SK-N-SH (cell line): ENCODE measurements around the gene CSNK1G3. TPM values are rescaled to one million over a fixed set of nuclear protein-coding genes. Genes with fewer than 3 reads are reported as not detected.

Experiments used
- CTCF ChIA-PET: fragments of 300-600, 350-600 bp; formaldehyde crosslinking; extraction: SDS; loops from one replicate; lab custom pipeline; 2021; lab: Yijun Ruan, JAX
- POLR2A ChIA-PET: fragments of 350-600 bp; sonication (Branson Sonifier 250); formaldehyde crosslinking; extraction: SDS; loops from one replicate; lab custom pipeline; 2020; ENCODE audit warnings: antibody characterized with exemption, inconsistent platforms; lab: Yijun Ruan, JAX
- DNase-seq: peaks from one replicate; pipeline ENCODE4 v3.0.0; 2012
- H2AFZ ChIP-seq: fragments of 200-600 bp; sonication (generic); 2 replicates; pipeline ENCODE4 v1.8.1; 2016; ENCODE audit warnings: antibody characterized with exemption, mild to moderate bottlenecking, low read depth
- H3F3A ChIP-seq: fragments of 200-600 bp; sonication (generic); replicated peaks from 2 replicates; pipeline ENCODE3; 2016; ENCODE audit warnings: antibody characterized with exemption, mild to moderate bottlenecking; ENCODE audit not compliant: insufficient read depth
- H3K27ac ChIP-seq, 2 experiments: fragments of 200-500 bp in 1 of 2; fragments of 200-600 bp in 1 of 2; sonication (Bioruptor generic) in 1 of 2; sonication (generic), shearing (Covaris generic) in 1 of 2; 2 replicates each; pipeline versions ENCODE4 v1.5.1 to v1.6.1; 2014 to 2016; ENCODE audit warnings: low read depth in 2 of 2, inconsistent platforms in 1 of 2, low read length in 1 of 2, mild to moderate bottlenecking in 1 of 2, mixed read lengths in 1 of 2
- H3K27me3 ChIP-seq: fragments of 200-600 bp; sonication (generic), shearing (Covaris generic); 2 replicates; pipeline ENCODE4 v1.6.1; 2016; ENCODE audit warnings: mixed run types; ENCODE audit not compliant: insufficient read depth
- H3K36me3 ChIP-seq, 2 experiments: fragments of 200-500 bp in 1 of 2; fragments of 200-600 bp in 1 of 2; sonication (Bioruptor generic) in 1 of 2; sonication (generic) in 1 of 2; replicated peaks in 1 of 2; 2 replicates each; pipeline versions ENCODE3 to v1.5.1; 2014 to 2016; ENCODE audit warnings: low read length in 1 of 2, mild to moderate bottlenecking in 1 of 2; ENCODE audit not compliant: insufficient read depth in 2 of 2, control insufficient read depth in 1 of 2
- H3K4me1 ChIP-seq, 2 experiments: fragments of 200-500 bp in 1 of 2; fragments of 200-600 bp in 1 of 2; sonication (Bioruptor generic) in 1 of 2; sonication (generic), shearing (Covaris generic) in 1 of 2; 2 replicates each; pipeline versions ENCODE4 v1.5.1 to v1.6.1; 2014 to 2016; ENCODE audit warnings: low read depth in 1 of 2, low read length in 1 of 2, mixed run types in 1 of 2; ENCODE audit not compliant: insufficient read depth in 2 of 2, control insufficient read depth in 1 of 2
- H3K4me2 ChIP-seq: fragments of 200-600 bp; sonication (generic), shearing (Covaris generic); 2 replicates; pipeline ENCODE4 v1.6.1; 2017; ENCODE audit warnings: mixed run types
- H3K4me3 ChIP-seq, 2 experiments: fragments of 200-500 bp in 1 of 2; fragments of 200-600 bp in 1 of 2; sonication (Bioruptor generic) in 1 of 2; sonication (generic), shearing (Covaris generic) in 1 of 2; 2 replicates each; pipeline versions ENCODE4 v1.5.1 to v1.8.1; 2014 to 2016; ENCODE audit warnings: low read depth in 2 of 2, inconsistent platforms in 1 of 2, low read length in 1 of 2, mild to moderate bottlenecking in 1 of 2, mixed read lengths in 1 of 2, moderate library complexity in 1 of 2
- H3K79me2 ChIP-seq: fragments of 200-600 bp; sonication (generic); 2 replicates; pipeline ENCODE4 v1.8.1; 2017; ENCODE audit warnings: mild to moderate bottlenecking; ENCODE audit not compliant: insufficient read depth
- H3K9ac ChIP-seq: fragments of 200-600 bp; sonication (generic); 2 replicates; pipeline ENCODE4 v1.6.1; 2017; ENCODE audit warnings: mixed run types
- H3K9me2 ChIP-seq: fragments of 200-600 bp; sonication (generic); 2 replicates; pipeline ENCODE4 v1.6.1; 2017; ENCODE audit warnings: mixed run types
- H3K9me3 ChIP-seq: fragments of 200-600 bp; sonication (generic); 2 replicates; pipeline ENCODE4 v1.6.1; 2017; ENCODE audit warnings: mixed run types, mild to moderate bottlenecking, moderate library complexity
- H4K20me1 ChIP-seq: fragments of 200-600 bp; sonication (generic); 2 replicates; pipeline ENCODE4 v1.6.1; 2017; ENCODE audit warnings: mild to moderate bottlenecking, mixed run types; ENCODE audit not compliant: insufficient read depth
- CHD2 ChIP-seq: fragments of 150-350 bp; IDR thresholded peaks from 2 replicates; pipeline ENCODE4 v1.6.1; 2018; ENCODE audit warnings: low read length; ENCODE audit not compliant: partially characterized antibody
- EP300 ChIP-seq, 2 experiments: IDR thresholded peaks; 2 replicates each; pipeline versions ENCODE4 v1.4.0 to v1.6.1; 2012; ENCODE audit warnings: borderline replicate concordance in 1 of 2, low read depth in 1 of 2, low read length in 1 of 2
- FOXJ3 ChIP-seq: sonication (generic); formaldehyde crosslinking; IDR thresholded peaks from 2 replicates; pipeline ENCODE4 v1.5.1; 2020; ENCODE audit warnings: mild to moderate bottlenecking, missing genetic modification reagents
- FOXM1 ChIP-seq: IDR thresholded peaks from 2 replicates; pipeline ENCODE4 v1.4.0; 2012; ENCODE audit warnings: low read depth, mild to moderate bottlenecking
- GABPA ChIP-seq: IDR thresholded peaks from 2 replicates; pipeline ENCODE4 v1.4.0; 2012; ENCODE audit warnings: low read depth, mild to moderate bottlenecking
- MEF2A ChIP-seq: IDR thresholded peaks from 2 replicates; pipeline ENCODE4 v1.4.0; 2012; ENCODE audit warnings: low read depth, borderline replicate concordance
- MXI1 ChIP-seq: IDR thresholded peaks from 2 replicates; pipeline ENCODE4 v1.6.1; 2012; ENCODE audit warnings: mild to moderate bottlenecking, low read depth, low read length, improper control_type of control experiment
- NRF1 ChIP-seq: IDR thresholded peaks from 2 replicates; pipeline ENCODE4 v1.6.1; 2012; ENCODE audit warnings: low read depth, mild to moderate bottlenecking, low read length
- POLR2AphosphoS5 ChIP-seq: IDR thresholded peaks from 2 replicates; pipeline ENCODE4 v1.6.1; 2012; ENCODE audit warnings: low read depth, low read length
- RAD21 ChIP-seq: IDR thresholded peaks from 2 replicates; pipeline ENCODE4 v1.6.1; 2012; ENCODE audit warnings: mild to moderate bottlenecking, low read length
- RFX5 ChIP-seq: IDR thresholded peaks from 2 replicates; pipeline ENCODE4 v1.6.1; 2012; ENCODE audit warnings: mild to moderate bottlenecking, improper control_type of control experiment, low read length
- RXRA ChIP-seq: IDR thresholded peaks from 2 replicates; pipeline ENCODE4 v1.4.0; 2012; ENCODE audit warnings: low read depth, mild to moderate bottlenecking, borderline replicate concordance
- SIN3A ChIP-seq: IDR thresholded peaks from 2 replicates; pipeline ENCODE4 v1.6.1; 2012; ENCODE audit warnings: low read depth, mild to moderate bottlenecking, low read length, moderate library complexity, borderline replicate concordance
- TCF12 ChIP-seq: IDR thresholded peaks from 2 replicates; pipeline ENCODE4 v1.4.0; 2012
- WGBS: methylation state at CpG from one replicate; pipeline ENCODE4 v1.1.6; 2017; ENCODE audit warnings: low lambda C conversion rate; 5-methylcytosine and 5-hydroxymethylcytosine counted together
- polyA plus RNA-seq, 3 experiments: library from polyadenylated mRNA; depleted of rRNA; stranded (reverse); fragments of >200 nt; gene quantifications; 2 replicates each; pipeline ENCODE4 v1.2.3, GENCODE V29; 2012
- TF ChIP-seq, protein P1 (sequence below): IDR thresholded peaks from 2 replicates; pipeline ENCODE4 v1.4.0; 2012; ENCODE audit warnings: low read depth
- TF ChIP-seq, protein P2 (sequence below): IDR thresholded peaks from 2 replicates; pipeline ENCODE4 v1.6.1; 2012; ENCODE audit warnings: mild to moderate bottlenecking, low read depth, low read length, moderate library complexity

The CSNK1G3 gene
- polyA plus RNA-seq, 1 of the 3 experiments (the other 2 are of a cell fraction): 13.1 TPM

DNA sequence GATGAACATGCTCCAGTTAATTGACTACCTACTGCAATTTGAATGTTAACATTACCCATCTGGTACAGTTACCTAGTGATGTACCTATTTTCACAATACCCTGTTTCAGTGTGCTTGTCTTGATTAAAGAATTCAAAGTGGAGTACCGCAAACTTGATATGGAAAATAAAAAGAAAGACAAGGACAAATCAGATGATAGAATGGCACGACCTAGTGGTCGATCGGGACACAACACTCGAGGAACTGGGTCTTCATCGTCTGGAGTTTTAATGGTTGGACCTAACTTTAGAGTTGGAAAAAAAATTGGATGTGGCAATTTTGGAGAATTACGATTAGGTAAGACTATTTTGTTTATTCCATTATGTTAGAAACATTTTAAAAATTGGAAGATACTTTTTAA lies 33.5 kb downstream of the CSNK1G3 start:
- H3K9me2 ChIP-seq: no peaks in the 10 kb centered on the region
- POLR2A ChIA-PET: no interaction called here

DNA sequence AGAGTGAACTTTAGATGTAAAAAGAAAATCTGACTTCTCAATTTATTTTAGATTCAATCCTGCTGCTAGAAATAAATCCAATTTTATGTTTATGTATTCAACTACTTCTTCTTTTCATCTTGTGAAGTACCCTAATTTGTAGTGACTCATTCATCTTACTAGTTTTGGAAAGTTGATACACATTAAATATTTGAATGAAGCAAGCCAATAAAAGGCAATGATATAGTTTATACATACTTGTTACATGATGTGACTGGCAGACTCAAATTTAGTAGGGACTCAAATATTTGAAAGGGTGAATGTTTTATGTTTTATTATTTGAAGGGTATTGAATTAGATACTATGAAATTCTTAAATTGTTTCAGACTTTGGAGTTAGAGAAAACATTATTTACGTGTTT lies 34.7 kb downstream of the CSNK1G3 start:
- Histone ChIP-seq H3K9me2 (no peaks in the 10 kb centered on the region), H3K4me3 (no peak overlapping the region), H3F3A (no peaks in the 10 kb centered on the region), H3K27me3 (no peaks in the 10 kb centered on the region), H3K4me2 (no peak overlapping the region), H3K9ac (no peak overlapping the region), H2AFZ (no peak overlapping the region), H4K20me1 (peaks cover 15% of the 10 kb centered on the region; the same call in 1 of the 2 replicates), H3K27ac (no peak overlapping the region), H3K79me2 (peaks cover 55% of the 10 kb centered on the region), H3K9me3 (no peaks in the 10 kb centered on the region), H3K36me3 (peaks cover 9 to 10% of the 10 kb centered on the region in 2 experiments), H3K4me1 (no peaks in the 10 kb centered on the region)
- CTCF ChIA-PET: interaction anchor here (0.7 to 1.4 kb wide), 2 partner anchors 11 to 13 kb away, joined by 3 read pairs; no protein-coding TSS in a partner anchor
- POLR2A ChIA-PET: no interaction called here
- TF ChIP-seq POLR2AphosphoS5 (no peak), RFX5 (no peak), SIN3A (no peak), FOXJ3 (CRISPR knock-in tag) (no peak), MEF2A (no peak), FOXM1 (no peak), GABPA (no peak)
- WGBS: 98% methylated on average over 1 of the region's 1 CpG
- DNase-seq: no peak

More for the DNA sequence above, 33.5 kb downstream of the CSNK1G3 start:
- 95% methylated on average over 7 of the region's 7 CpGs for WGBS
- no peak overlapping the region for H3K27ac ChIP-seq
- peaks cover 19% of the 10 kb centered on the region; the same call in 1 of the 2 replicates for H4K20me1 ChIP-seq
- no peaks in the 10 kb centered on the region for H3F3A ChIP-seq
- H3K4me3 ChIP-seq: no peak overlapping the region
- no peak overlapping the region for H3K4me2 ChIP-seq
- H2AFZ ChIP-seq: no peak overlapping the region
- peaks cover 67% of the 10 kb centered on the region for H3K79me2 ChIP-seq
- CTCF ChIA-PET: interaction anchor here (0.7 to 1.4 kb wide), 3 partner anchors 15 to 65 kb away, joined by 3 to 4 read pairs (median 3); no protein-coding TSS in a partner anchor
- peaks cover 7 to 9% of the 10 kb centered on the region in 2 experiments for H3K36me3 ChIP-seq
- H3K27me3 ChIP-seq: no peaks in the 10 kb centered on the region
- no peak for DNase-seq
- H3K4me1 ChIP-seq: no peaks in the 10 kb centered on the region
- TF ChIP-seq MEF2A (no peak), RAD21 (peak; percentile 35; the same call in 1 of the 2 replicates)
- H3K9ac ChIP-seq: no peak overlapping the region
- no peaks in the 10 kb centered on the region for H3K9me3 ChIP-seq

DNA sequence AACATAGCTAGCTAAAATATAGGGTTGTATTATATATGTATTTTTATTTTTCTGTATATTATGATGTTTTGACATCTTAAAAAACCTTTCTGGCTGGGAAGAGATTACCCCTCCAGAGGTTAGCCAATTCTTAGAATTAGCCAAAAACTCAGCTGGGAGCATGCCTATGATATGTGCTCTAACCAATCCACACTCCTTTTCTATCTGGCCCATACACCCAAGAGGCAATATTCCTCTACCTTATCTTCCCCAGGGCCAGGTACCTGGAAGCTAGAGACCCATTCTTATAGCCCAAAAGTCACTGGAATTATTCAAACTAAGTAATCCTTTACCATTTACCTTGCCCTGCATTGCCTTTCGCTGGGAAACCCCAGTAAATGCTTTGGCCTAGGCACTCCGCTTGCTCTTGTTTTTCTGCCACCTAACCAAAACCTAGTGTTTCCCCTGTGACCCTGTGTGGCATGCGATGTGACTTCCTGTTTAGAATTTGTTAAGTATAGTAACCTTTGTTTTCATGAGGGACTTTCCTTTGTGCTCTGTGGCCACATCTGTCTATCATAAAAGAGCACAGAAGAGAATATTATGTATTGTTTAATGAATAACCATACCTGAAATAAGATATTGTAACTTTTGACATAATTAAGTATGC lies 37.4 kb downstream of the CSNK1G3 start:
- DNase-seq: no peak
- Histone ChIP-seq H3K27ac (no peak overlapping the region), H3K4me2 (no peak overlapping the region), H3K36me3 (peaks cover 9 to 10% of the 10 kb centered on the region in 2 experiments), H3K9ac (no peak overlapping the region), H3K79me2 (peaks cover 29% of the 10 kb centered on the region), H3K27me3 (no peaks in the 10 kb centered on the region), H3K9me2 (no peaks in the 10 kb centered on the region), H2AFZ (no peak overlapping the region), H3K4me3 (no peak overlapping the region), H3F3A (no peaks in the 10 kb centered on the region), H3K9me3 (no peaks in the 10 kb centered on the region), H3K4me1 (peaks cover 0 to under 1% of the 10 kb centered on the region in 2 experiments; a peak in 1 of 4 replicates), H4K20me1 (peaks cover 2% of the 10 kb centered on the region; the same call in 1 of the 2 replicates)
- WGBS: 97% methylated on average over 3 of the region's 3 CpGs
- ChIA-PET POLR2A (no interaction called here), CTCF (interaction anchor here (0.8 to 1.1 kb wide), 2 partner anchors 12 to 126 kb away, joined by 3 read pairs; partner anchors contain the start of gene CEP120)
- TF ChIP-seq, protein P1, sequence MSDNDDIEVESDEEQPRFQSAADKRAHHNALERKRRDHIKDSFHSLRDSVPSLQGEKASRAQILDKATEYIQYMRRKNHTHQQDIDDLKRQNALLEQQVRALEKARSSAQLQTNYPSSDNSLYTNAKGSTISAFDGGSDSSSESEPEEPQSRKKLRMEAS: no peak
- TF ChIP-seq FOXJ3 (CRISPR knock-in tag) (no peak), FOXM1 (no peak), POLR2AphosphoS5 (no peak), TCF12 (no peak), SIN3A (no peak), NRF1 (no peak), CHD2 (no peak), EP300 (IDR thresholded peaks at IDR 0.05; ENCODE audit: borderline replicate concordance in 1 of 2, low read depth in 1 of 2, low read length in 1 of 2) (no peak), RXRA (no peak), MEF2A (no peak), MXI1 (no peak)
- TF ChIP-seq, protein P2, sequence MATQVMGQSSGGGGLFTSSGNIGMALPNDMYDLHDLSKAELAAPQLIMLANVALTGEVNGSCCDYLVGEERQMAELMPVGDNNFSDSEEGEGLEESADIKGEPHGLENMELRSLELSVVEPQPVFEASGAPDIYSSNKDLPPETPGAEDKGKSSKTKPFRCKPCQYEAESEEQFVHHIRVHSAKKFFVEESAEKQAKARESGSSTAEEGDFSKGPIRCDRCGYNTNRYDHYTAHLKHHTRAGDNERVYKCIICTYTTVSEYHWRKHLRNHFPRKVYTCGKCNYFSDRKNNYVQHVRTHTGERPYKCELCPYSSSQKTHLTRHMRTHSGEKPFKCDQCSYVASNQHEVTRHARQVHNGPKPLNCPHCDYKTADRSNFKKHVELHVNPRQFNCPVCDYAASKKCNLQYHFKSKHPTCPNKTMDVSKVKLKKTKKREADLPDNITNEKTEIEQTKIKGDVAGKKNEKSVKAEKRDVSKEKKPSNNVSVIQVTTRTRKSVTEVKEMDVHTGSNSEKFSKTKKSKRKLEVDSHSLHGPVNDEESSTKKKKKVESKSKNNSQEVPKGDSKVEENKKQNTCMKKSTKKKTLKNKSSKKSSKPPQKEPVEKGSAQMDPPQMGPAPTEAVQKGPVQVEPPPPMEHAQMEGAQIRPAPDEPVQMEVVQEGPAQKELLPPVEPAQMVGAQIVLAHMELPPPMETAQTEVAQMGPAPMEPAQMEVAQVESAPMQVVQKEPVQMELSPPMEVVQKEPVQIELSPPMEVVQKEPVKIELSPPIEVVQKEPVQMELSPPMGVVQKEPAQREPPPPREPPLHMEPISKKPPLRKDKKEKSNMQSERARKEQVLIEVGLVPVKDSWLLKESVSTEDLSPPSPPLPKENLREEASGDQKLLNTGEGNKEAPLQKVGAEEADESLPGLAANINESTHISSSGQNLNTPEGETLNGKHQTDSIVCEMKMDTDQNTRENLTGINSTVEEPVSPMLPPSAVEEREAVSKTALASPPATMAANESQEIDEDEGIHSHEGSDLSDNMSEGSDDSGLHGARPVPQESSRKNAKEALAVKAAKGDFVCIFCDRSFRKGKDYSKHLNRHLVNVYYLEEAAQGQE: no peak
